H1 (cell line): ENCODE data around the gene BAIAP2L2.

Experiments
- ATF2 ChIP-seq: IDR thresholded peaks from 2 replicates; pipeline ENCODE4 v1.6.1; 2012; ENCODE audit warnings: low read length, inconsistent platforms
- BACH1 ChIP-seq: IDR thresholded peaks from 2 replicates; pipeline ENCODE4 v1.6.1; 2012; ENCODE audit warnings: low read length, improper control_type of control experiment
- CBX5 ChIP-seq: fragments of 300-800, 300-1000 bp; sonication (generic); IDR thresholded peaks from 2 replicates; pipeline ENCODE4 v1.7.1; 2016; ENCODE audit warnings: antibody characterized with exemption, low read length, low read depth
- CREB1 ChIP-seq: IDR thresholded peaks from 2 replicates; pipeline ENCODE4 v1.6.1; 2012; ENCODE audit warnings: inconsistent platforms
- CTCF ChIP-seq, 3 experiments: IDR thresholded peaks; 1 replicate in 2 of 3; 2 replicates in 1 of 3; pipeline versions ENCODE4 v1.5.1 to v1.6.1; 2011; ENCODE audit warnings: low read length in 3 of 3, mild to moderate bottlenecking in 3 of 3, inconsistent platforms in 2 of 3, low read depth in 1 of 3, moderate library complexity in 1 of 3; ENCODE audit not compliant: insufficient read depth in 1 of 3; ENCODE audit errors: control extremely low read depth in 1 of 3
- JUND ChIP-seq: IDR thresholded peaks from 2 replicates; pipeline ENCODE4 v1.6.1; 2011; ENCODE audit warnings: mild to moderate bottlenecking, improper control_type of control experiment, low read length
- KDM1A ChIP-seq: fragments of 200-600, 300-600 bp; sonication (generic); IDR thresholded peaks from 2 replicates; pipeline ENCODE4 v1.7.1; 2016; ENCODE audit warnings: mild to moderate bottlenecking, low read length, borderline replicate concordance
- POLR2A ChIP-seq, 2 experiments: IDR thresholded peaks; 1 replicate in 1 of 2; 2 replicates in 1 of 2; pipeline ENCODE4 v1.6.1; 2011; ENCODE audit warnings: low read depth in 2 of 2, low read length in 2 of 2, mild to moderate bottlenecking in 2 of 2; ENCODE audit errors: control extremely low read depth in 1 of 2
- POLR2AphosphoS5 ChIP-seq: IDR thresholded peaks from 2 replicates; pipeline ENCODE4 v1.6.1; 2011; ENCODE audit warnings: low read depth, low read length
- RAD21 ChIP-seq, 2 experiments: IDR thresholded peaks in 1 of 2; conservative IDR thresholded peaks in 1 of 2; 2 replicates each; pipeline ENCODE4 v1.6.1; 2011; ENCODE audit warnings: low read depth in 2 of 2, low read length in 2 of 2, improper control_type of control experiment in 1 of 2, inconsistent platforms in 1 of 2, mild to moderate bottlenecking in 1 of 2, moderate library complexity in 1 of 2
- TAF1 ChIP-seq: IDR thresholded peaks from 2 replicates; pipeline ENCODE4 v1.6.1; 2011; ENCODE audit warnings: mild to moderate bottlenecking, low read depth, low read length

- TF ChIP-seq POLR2A (IDR thresholded peaks at IDR 0.05; ENCODE audit: control extremely low read depth in 1 of 2, low read depth in 2 of 2, low read length in 2 of 2) (no peak), POLR2AphosphoS5 (no peak), RAD21 (IDR thresholded peaks at IDR 0.05 in 1 of 2, conservative IDR thresholded peaks at IDR 0.05 in 1 of 2; ENCODE audit: low read depth in 2 of 2, low read length in 2 of 2) (no peak), CTCF (IDR thresholded peaks at IDR 0.05; ENCODE audit: control extremely low read depth in 1 of 3, insufficient read depth in 1 of 3, low read depth in 1 of 3, low read length in 3 of 3) (no peak), ATF2 (no peak), CREB1 (no peak), TAF1 (no peak), JUND (no peak), KDM1A (no peak), BACH1 (no peak), CBX5 (no peak)
These were observed 28.5 kb upstream of the BAIAP2L2 start for GRCh38 chr22:38138961-38139360.
